Measurements from ENCODE around the gene NT5M. TPM values are rescaled to one million over a fixed set of nuclear protein-coding genes. Genes with fewer than 3 reads are reported as not detected.

Gene NT5M
- total RNA-seq, 2 donors from 2014 or later, result 1.2 to 1.3 TPM

- Histone ChIP-seq H3K4me3 (no peak overlapping the region), H3K27me3 (no peaks in the 10 kb centered on the region), H3K27ac (no peak overlapping the region), H3K36me3 (no peaks in the 10 kb centered on the region), H3K9me3 (no peaks in the 10 kb centered on the region), H3K9ac (ENCODE audit: low read depth in 2 of 2, low read length in 2 of 2) (peak overlapping the region in 1 of 2 donors; percentile 30), H3K4me1 (no peaks in the 10 kb centered on the region)
- no peak for TF ChIP-seq CTCF (IDR thresholded peaks at IDR 0.05)
- intact Hi-C loops (cut with DNase I), result loop anchor here (5.0 kb wide), 1 partner anchor 74 kb away; no protein-coding TSS in a partner anchor
- no peak for DNase-seq
Measured at GRCh38 chr17:17363638-17364337, 60.6 kb downstream of the NT5M start.

DNA sequence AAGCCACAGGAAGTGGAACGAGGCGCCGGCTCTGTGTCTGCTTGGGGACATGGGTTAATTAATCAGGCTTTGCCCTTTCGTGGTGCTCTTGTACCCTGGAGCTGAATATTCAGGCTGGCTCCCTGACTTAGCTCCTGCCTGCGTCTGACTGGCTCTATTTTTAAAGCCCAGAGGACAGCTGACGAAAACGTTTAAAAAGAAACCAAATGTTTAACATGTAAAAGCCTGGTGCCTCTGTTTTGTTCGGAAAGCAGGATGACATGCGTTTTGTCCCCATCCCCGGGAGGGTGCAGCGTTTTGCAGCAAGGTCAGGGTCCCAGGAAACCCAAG lies 61.1 kb downstream of the NT5M start:
- DNase-seq, result no peak
- no peaks in the 10 kb centered on the region for H3K4me1 ChIP-seq
- no peaks in the 10 kb centered on the region for H3K36me3 ChIP-seq
- H3K27me3 ChIP-seq, result no peaks in the 10 kb centered on the region
- peak overlapping the region in 1 of 2 donors; percentile 30 for H3K9ac ChIP-seq (ENCODE audit: low read depth in 2 of 2, low read length in 2 of 2)
- intact Hi-C loops (cut with DNase I), result loop anchor here (5.0 kb wide), 1 partner anchor 73 kb away; no protein-coding TSS in a partner anchor
- no peak for TF ChIP-seq CTCF (IDR thresholded peaks at IDR 0.05)
- no peaks in the 10 kb centered on the region for H3K9me3 ChIP-seq
- H3K27ac ChIP-seq, result no peak overlapping the region
- H3K4me3 ChIP-seq, result no peak overlapping the region

- TF ChIP-seq CTCF (IDR thresholded peaks at IDR 0.05), result no peak
- no peak overlapping the region for H3K4me3 ChIP-seq
- no peak for DNase-seq
- intact Hi-C loops (cut with DNase I), result no loop called here
- no peaks in the 10 kb centered on the region for H3K9me3 ChIP-seq
- H3K36me3 ChIP-seq, result no peaks in the 10 kb centered on the region
- H3K27ac ChIP-seq, result no peak overlapping the region
- no peaks in the 10 kb centered on the region for H3K4me1 ChIP-seq
- no peak overlapping the region for H3K9ac ChIP-seq (ENCODE audit: low read depth in 2 of 2, low read length in 2 of 2)
- no peaks in the 10 kb centered on the region for H3K27me3 ChIP-seq
Measured at GRCh38 chr17:17365476-17366110, 62.4 kb downstream of the NT5M start.

DNA sequence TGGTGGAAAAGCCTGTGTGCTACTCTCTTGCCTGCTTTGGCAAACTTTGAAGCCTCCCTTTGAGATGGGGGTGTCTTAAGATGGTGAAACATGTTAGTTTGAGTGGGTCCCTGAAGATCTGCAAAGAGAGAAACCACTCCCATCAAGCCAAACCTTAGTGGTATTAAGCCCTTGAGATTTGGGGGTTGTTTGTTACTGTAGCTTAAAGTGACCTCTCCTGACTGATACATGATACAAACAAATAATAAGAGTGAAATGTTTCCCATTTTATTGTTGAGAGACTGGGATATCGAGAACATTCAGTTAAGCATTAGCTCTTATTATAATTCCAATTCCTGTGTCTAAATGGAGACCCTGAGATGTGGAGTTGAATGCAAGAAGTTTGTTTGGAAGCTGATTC lies 63.1 kb downstream of the NT5M start:
- no peak for DNase-seq
- Histone ChIP-seq H3K36me3 (no peaks in the 10 kb centered on the region), H3K27me3 (no peaks in the 10 kb centered on the region), H3K4me3 (no peak overlapping the region), H3K9ac (ENCODE audit: low read depth in 2 of 2, low read length in 2 of 2) (no peak overlapping the region), H3K9me3 (no peaks in the 10 kb centered on the region), H3K27ac (no peak overlapping the region), H3K4me1 (no peaks in the 10 kb centered on the region)
- TF ChIP-seq CTCF (IDR thresholded peaks at IDR 0.05), result no peak
- intact Hi-C loops (cut with DNase I), result no loop called here

DNA sequence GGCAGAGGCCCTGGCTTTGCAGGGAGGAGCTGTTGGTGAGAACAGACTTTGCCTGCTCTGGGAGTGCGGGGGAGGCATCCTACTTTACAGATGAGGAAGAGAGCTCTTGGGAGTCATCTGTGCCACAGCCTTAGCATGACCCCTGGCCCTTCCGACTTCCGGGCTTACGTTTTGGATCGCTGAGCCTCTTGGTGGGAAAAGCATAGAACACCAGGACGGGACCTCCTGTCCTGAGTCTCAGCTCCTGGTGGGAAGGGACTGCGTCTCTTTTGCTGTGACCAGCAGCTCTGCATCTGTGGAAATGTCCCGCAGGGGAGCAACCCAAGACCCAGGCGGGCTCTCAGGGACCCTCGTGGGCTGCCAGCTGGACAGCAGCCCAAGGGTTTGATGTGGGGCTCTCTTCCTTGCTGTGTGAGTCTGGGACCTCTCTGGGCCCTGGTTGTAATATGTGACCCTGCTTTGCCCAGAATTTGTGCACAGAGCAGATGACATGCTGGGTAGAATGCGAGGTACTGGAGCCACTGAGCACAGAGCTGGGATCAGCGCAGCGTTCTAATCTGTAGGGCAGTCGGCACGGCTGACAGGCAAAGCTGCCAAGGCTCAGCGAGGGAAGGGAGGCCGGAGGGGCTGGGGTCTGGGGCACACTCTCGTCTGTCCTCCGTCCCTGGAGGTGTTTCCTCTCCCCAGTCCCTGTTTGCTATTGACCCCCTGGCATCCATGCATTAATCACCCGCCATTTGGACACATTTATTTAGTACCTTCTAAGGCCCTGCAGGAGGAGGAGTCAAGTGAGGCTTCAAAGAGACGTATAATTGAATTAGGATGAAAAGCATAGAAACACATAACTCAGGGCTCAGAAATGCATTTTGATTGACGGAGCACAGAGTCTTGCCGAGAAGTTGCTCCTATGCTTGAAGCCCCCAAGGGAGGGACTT lies 64.0 kb downstream of the NT5M start:
- no peak for TF ChIP-seq CTCF (IDR thresholded peaks at IDR 0.05)
- no peak for DNase-seq
- intact Hi-C loops (cut with DNase I), result no loop called here
- no peak overlapping the region for H3K4me3 ChIP-seq
- no peaks in the 10 kb centered on the region for H3K4me1 ChIP-seq
- no peaks in the 10 kb centered on the region for H3K27me3 ChIP-seq
- H3K36me3 ChIP-seq, result no peaks in the 10 kb centered on the region
- no peaks in the 10 kb centered on the region for H3K9me3 ChIP-seq
- H3K27ac ChIP-seq, result no peak overlapping the region
- H3K9ac ChIP-seq (ENCODE audit: low read depth in 2 of 2, low read length in 2 of 2), result no peak overlapping the region

Measured in colonic mucosa (tissue), 4 donors.